IgD-negative memory B cell (primary cell): ENCODE data around the gene KRTAP12-4. TPM values are rescaled to one million over a fixed set of nuclear protein-coding genes. Genes with fewer than 3 reads are reported as not detected.
"Not testable (repeated sequence)": the region's sequence is repeated elsewhere in the genome, so short reads cannot be mapped to it uniquely, and the experiment has no call there.

Experiments
- H3K27ac Mint-ChIP-seq, 3 donors: one replicate each; pipeline ENCODE4 v1.8.0; 2020 to 2022; ENCODE audit warnings: mild to moderate bottlenecking in 3 of 3, mixed read lengths in 3 of 3, moderate library complexity in 1 of 3
- H3K27me3 Mint-ChIP-seq: one replicate; pipeline ENCODE4 v1.8.0; 2021; ENCODE audit warnings: mixed read lengths
- H3K36me3 Mint-ChIP-seq: one replicate; pipeline ENCODE4 v1.8.0; 2020; ENCODE audit warnings: mild to moderate bottlenecking, mixed read lengths
- H3K4me1 Mint-ChIP-seq, 3 donors: one replicate each; pipeline ENCODE4 v1.8.0; 2020 to 2022; ENCODE audit warnings: mixed read lengths in 3 of 3, mild to moderate bottlenecking in 1 of 3
- H3K4me3 Mint-ChIP-seq, 4 donors: one replicate each; pipeline ENCODE4 v1.8.0; 2020 to 2022; ENCODE audit warnings: mild to moderate bottlenecking in 4 of 4, mixed read lengths in 4 of 4, moderate library complexity in 3 of 4
- H3K9me3 Mint-ChIP-seq, 3 donors: one replicate each; pipeline ENCODE4 v1.8.0; 2020 to 2021; ENCODE audit warnings: mixed read lengths in 3 of 3, mild to moderate bottlenecking in 1 of 3
- polyA plus RNA-seq: library from polyadenylated mRNA; unstranded; fragments of 300-500 nt; fragmentation: Illumina TruSeq; gene quantifications from one replicate; pipeline ENCODE4 v1.2.3, GENCODE V29; 2021

Gene KRTAP12-4
- polyA plus RNA-seq, 1 donor from 2014 or later, result not detected

GRCh38 chr21:44695184-44695583 is 40.7 kb upstream of the KRTAP12-4 start:
- Mint-ChIP-seq H3K9me3 (peaks cover 2 to 23% (median 9%) of the 10 kb centered on the region in 3 donors), H3K4me3 (peak overlapping the region in 1 of 4 donors; percentile 52), H3K36me3 (peaks cover 3% of the 10 kb centered on the region), H3K27me3 (peaks cover 28% of the 10 kb centered on the region), H3K4me1 (peaks cover 0 to 1% (median 0%) of the 10 kb centered on the region in 3 donors), H3K27ac (no peak overlapping the region)

GRCh38 chr21:44694776-44695175 is 40.3 kb upstream of the KRTAP12-4 start:
- Mint-ChIP-seq H3K27ac (no peak overlapping the region), H3K4me1 (peaks cover 0 to 1% (median 0%) of the 10 kb centered on the region in 3 donors), H3K27me3 (peaks cover 26% of the 10 kb centered on the region), H3K36me3 (peaks cover 3% of the 10 kb centered on the region), H3K9me3 (peaks cover 2 to 23% (median 9%) of the 10 kb centered on the region in 3 donors), H3K4me3 (no peak overlapping the region)

GRCh38 chr21:44692798-44693512 is 38.5 kb upstream of the KRTAP12-4 start:
- Mint-ChIP-seq H3K27ac (no peak overlapping the region), H3K27me3 (peaks cover 18% of the 10 kb centered on the region), H3K9me3 (peaks cover 2 to 23% (median 9%) of the 10 kb centered on the region in 3 donors), H3K4me3 (no peak overlapping the region), H3K36me3 (peaks cover 3% of the 10 kb centered on the region), H3K4me1 (peaks cover 0 to 1% (median 0%) of the 10 kb centered on the region in 3 donors)

GRCh38 chr21:44691686-44692085 is 37.2 kb upstream of the KRTAP12-4 start:
- peaks cover 3% of the 10 kb centered on the region for H3K36me3 Mint-ChIP-seq
- H3K4me3 Mint-ChIP-seq, result no peak overlapping the region
- H3K27ac Mint-ChIP-seq, result no peak overlapping the region
- peaks cover 0 to 1% (median 0%) of the 10 kb centered on the region in 3 donors for H3K4me1 Mint-ChIP-seq
- H3K9me3 Mint-ChIP-seq, result peaks cover 2 to 23% (median 9%) of the 10 kb centered on the region in 3 donors
- peaks cover 24% of the 10 kb centered on the region for H3K27me3 Mint-ChIP-seq

- not testable (repeated sequence) for H3K27ac Mint-ChIP-seq, H3K36me3 Mint-ChIP-seq, H3K4me1 Mint-ChIP-seq, H3K4me3 Mint-ChIP-seq
- Mint-ChIP-seq H3K27me3 (peaks cover 24% of the 10 kb centered on the region), H3K9me3 (peaks cover 2 to 23% (median 9%) of the 10 kb centered on the region in 3 donors)
Observed at GRCh38 chr21:44689740-44690139, 35.3 kb upstream of the KRTAP12-4 start.

- Mint-ChIP-seq H3K27ac (no peak overlapping the region), H3K36me3 (peaks cover 3% of the 10 kb centered on the region), H3K4me1 (peaks cover 0 to 2% (median 0%) of the 10 kb centered on the region in 3 donors), H3K9me3 (peaks cover 0 to 8% (median 0%) of the 10 kb centered on the region in 3 donors), H3K27me3 (peaks cover 28% of the 10 kb centered on the region), H3K4me3 (no peak overlapping the region)
Observed at GRCh38 chr21:44687671-44688070, 33.2 kb upstream of the KRTAP12-4 start.

- H3K27me3 Mint-ChIP-seq, result peaks cover 30% of the 10 kb centered on the region
- H3K36me3 Mint-ChIP-seq, result peaks cover 3% of the 10 kb centered on the region
- peaks cover 0 to 3% (median 0%) of the 10 kb centered on the region in 3 donors for H3K9me3 Mint-ChIP-seq
- H3K4me1 Mint-ChIP-seq, result peaks cover 0 to 2% (median 0%) of the 10 kb centered on the region in 3 donors
- H3K27ac Mint-ChIP-seq, result no peak overlapping the region
- no peak overlapping the region for H3K4me3 Mint-ChIP-seq
Observed at GRCh38 chr21:44686843-44687561, 32.5 kb upstream of the KRTAP12-4 start.

- peaks cover 32% of the 10 kb centered on the region for H3K27me3 Mint-ChIP-seq
- peaks cover 0 to 2% (median 0%) of the 10 kb centered on the region in 3 donors for H3K4me1 Mint-ChIP-seq
- no peak overlapping the region for H3K4me3 Mint-ChIP-seq
- no peak overlapping the region for H3K27ac Mint-ChIP-seq
- H3K36me3 Mint-ChIP-seq, result no peaks in the 10 kb centered on the region
- H3K9me3 Mint-ChIP-seq, result no peaks in the 10 kb centered on the region
Observed at GRCh38 chr21:44686000-44686781, 31.7 kb upstream of the KRTAP12-4 start.

- H3K27ac Mint-ChIP-seq, H3K4me3 Mint-ChIP-seq, H3K9me3 Mint-ChIP-seq, H3K36me3 Mint-ChIP-seq, H3K4me1 Mint-ChIP-seq: not testable (repeated sequence)
- H3K27me3 Mint-ChIP-seq, result peaks cover 28% of the 10 kb centered on the region
Observed at GRCh38 chr21:44685050-44685449, 30.6 kb upstream of the KRTAP12-4 start.

- H3K27me3 Mint-ChIP-seq, result peaks cover 27% of the 10 kb centered on the region
- H3K27ac Mint-ChIP-seq, result no peak overlapping the region
- H3K36me3 Mint-ChIP-seq, result no peaks in the 10 kb centered on the region
- peaks cover 0 to 2% (median 0%) of the 10 kb centered on the region in 3 donors for H3K9me3 Mint-ChIP-seq
- H3K4me1 Mint-ChIP-seq, result peaks cover 0 to 2% (median 0%) of the 10 kb centered on the region in 3 donors
- no peak overlapping the region for H3K4me3 Mint-ChIP-seq
Observed at GRCh38 chr21:44684483-44684882, 30.0 kb upstream of the KRTAP12-4 start.

GRCh38 chr21:44684077-44684476 is 29.6 kb upstream of the KRTAP12-4 start:
- Mint-ChIP-seq H3K27me3 (peaks cover 27% of the 10 kb centered on the region), H3K36me3 (no peaks in the 10 kb centered on the region), H3K9me3 (peaks cover 0 to 2% (median 0%) of the 10 kb centered on the region in 3 donors), H3K4me1 (peaks cover 0 to 2% (median 0%) of the 10 kb centered on the region in 3 donors), H3K4me3 (no peak overlapping the region), H3K27ac (no peak overlapping the region)

- peaks cover 0 to 2% (median 0%) of the 10 kb centered on the region in 3 donors for H3K4me1 Mint-ChIP-seq
- H3K27me3 Mint-ChIP-seq, result peaks cover 23% of the 10 kb centered on the region
- peaks cover 0 to 2% (median 0%) of the 10 kb centered on the region in 3 donors for H3K9me3 Mint-ChIP-seq
- no peaks in the 10 kb centered on the region for H3K36me3 Mint-ChIP-seq
- peak overlapping the region in 1 of 4 donors; percentile 30 for H3K4me3 Mint-ChIP-seq
- H3K27ac Mint-ChIP-seq, result no peak overlapping the region
Observed at GRCh38 chr21:44682580-44683151, 28.2 kb upstream of the KRTAP12-4 start.

GRCh38 chr21:44681861-44682579 is 27.6 kb upstream of the KRTAP12-4 start, which contains the start of gene KRTAP12-1:
Gene KRTAP12-1 (minus strand): TSS chr21:44682163. CDS start chr21:44682123, 40 bp downstream.
- Mint-ChIP-seq H3K9me3 (peaks cover 0 to 2% (median 0%) of the 10 kb centered on the region in 3 donors), H3K4me3 (peak within 1 kb of the TSS in 1 of 4 donors; percentile 30), H3K27me3 (peaks cover 17% of the 10 kb centered on the region), H3K4me1 (peaks cover 0 to 2% (median 0%) of the 10 kb centered on the region in 3 donors), H3K36me3 (no peaks in the 10 kb centered on the region), H3K27ac (no peak within 1 kb of the TSS)

GRCh38 chr21:44681152-44681551 is 26.7 kb upstream of the KRTAP12-4 start:
- H3K27ac Mint-ChIP-seq, result no peak overlapping the region
- peaks cover 0 to 2% (median 0%) of the 10 kb centered on the region in 3 donors for H3K4me1 Mint-ChIP-seq
- no peak overlapping the region for H3K4me3 Mint-ChIP-seq
- peaks cover 16% of the 10 kb centered on the region for H3K27me3 Mint-ChIP-seq
- H3K36me3 Mint-ChIP-seq, result no peaks in the 10 kb centered on the region
- peaks cover 0 to 2% (median 0%) of the 10 kb centered on the region in 3 donors for H3K9me3 Mint-ChIP-seq
